Activated T-cell treated with anti-CD3 and anti-CD28 coated beads, Interleukin-2, amount 50 U/mL, for 72 hours (primary cell): ENCODE data around the gene GID8. TPM values are rescaled to one million over a fixed set of nuclear protein-coding genes. Genes with fewer than 3 reads are reported as not detected.

Experiments used
- ATAC-seq, 2 donors: fragments of 150-1000 bp; cut with Tn5 transposase; replicated peaks in 1 of 2; 2 replicates each; pipeline ENCODE4 v1.10.0; 2021; ENCODE audit warnings: moderate library complexity in 2 of 2, mild to moderate bottlenecking in 1 of 2
- DNase-seq, 2 donors: peaks; one replicate each; pipeline ENCODE4 v3.0.0; 2021 to 2022; ENCODE audit warnings: mixed read lengths in 1 of 2
- H3K27ac Mint-ChIP-seq: one replicate; pipeline ENCODE4 v1.8.0; 2022; ENCODE audit warnings: mild to moderate bottlenecking, moderate library complexity, mixed read lengths
- H3K27me3 Mint-ChIP-seq: one replicate; pipeline ENCODE4 v1.8.0; 2022; ENCODE audit warnings: low read depth, mixed read lengths
- H3K36me3 Mint-ChIP-seq, 2 donors: one replicate each; pipeline ENCODE4 v1.8.0; 2022; ENCODE audit warnings: mixed read lengths in 2 of 2, mild to moderate bottlenecking in 1 of 2; ENCODE audit not compliant: insufficient read depth in 2 of 2
- H3K4me1 Mint-ChIP-seq: one replicate; pipeline ENCODE4 v1.8.0; 2022; ENCODE audit warnings: low read depth, mixed read lengths
- H3K4me3 Mint-ChIP-seq, 2 donors: one replicate each; pipeline ENCODE4 v1.8.0; 2022; ENCODE audit warnings: mild to moderate bottlenecking in 2 of 2, mixed read lengths in 2 of 2, moderate library complexity in 2 of 2
- H3K9me3 Mint-ChIP-seq, 2 donors: one replicate each; pipeline ENCODE4 v1.8.0; 2022; ENCODE audit warnings: mixed read lengths in 2 of 2
- total RNA-seq, 2 donors: library from RNA; stranded (reverse); gene quantifications; one replicate each; pipeline ENCODE4 v1.2.3, GENCODE V29; 2022

Gene GID8
- total RNA-seq, 2 donors from 2014 or later, result 36.0 to 47.2 TPM

- no peak overlapping the region for H3K4me3 Mint-ChIP-seq
- DNase-seq (no peak), ATAC-seq (no peak)
- peaks cover 31% of the 10 kb centered on the region for H3K27me3 Mint-ChIP-seq
- no peaks in the 10 kb centered on the region for H3K9me3 Mint-ChIP-seq
- peaks cover 11% of the 10 kb centered on the region for H3K4me1 Mint-ChIP-seq
- no peaks in the 10 kb centered on the region for H3K36me3 Mint-ChIP-seq
- H3K27ac Mint-ChIP-seq, result no peak overlapping the region
These were observed 32.6 kb downstream of the GID8 start for GRCh38 chr20:62970307-62971210.

DNA sequence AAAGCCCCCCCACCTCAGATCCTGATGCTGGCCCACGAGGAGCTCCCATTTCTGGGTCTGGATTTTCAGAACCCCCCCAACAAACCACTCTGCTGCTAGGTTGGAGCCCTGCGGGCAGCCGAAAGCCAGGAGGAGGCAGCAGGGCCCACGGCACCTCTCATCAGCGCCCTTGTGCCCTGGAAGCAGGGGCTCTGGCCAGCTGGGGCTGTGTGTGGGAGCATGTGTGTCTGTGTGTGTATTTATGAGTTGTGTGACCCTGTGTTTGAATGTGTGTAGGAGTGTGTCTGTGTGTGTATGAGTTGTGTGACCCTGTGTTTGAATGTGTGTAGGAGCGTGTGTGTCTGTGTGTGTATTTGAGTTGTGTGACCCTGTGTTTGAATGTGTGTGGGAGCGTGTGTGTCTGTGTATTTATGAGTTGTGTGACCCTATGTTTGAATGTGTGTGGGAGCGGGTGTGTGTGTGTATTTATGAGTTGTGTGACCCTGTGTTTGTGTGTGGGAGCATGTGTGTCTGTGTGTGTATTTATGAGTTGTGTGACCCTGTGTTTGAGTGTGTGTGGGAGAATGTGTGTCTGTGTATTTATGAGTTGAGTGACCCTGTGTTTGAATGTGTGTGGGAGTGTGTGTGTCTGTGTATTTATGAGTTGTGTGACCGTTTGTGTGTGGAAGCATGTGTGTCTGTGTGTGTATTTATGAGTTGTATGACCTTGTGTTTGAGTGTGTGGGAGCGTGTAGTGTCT lies 33.4 kb downstream of the GID8 start:
- H3K36me3 Mint-ChIP-seq, result no peaks in the 10 kb centered on the region
- no peak for ATAC-seq
- no peaks in the 10 kb centered on the region for H3K9me3 Mint-ChIP-seq
- H3K27me3 Mint-ChIP-seq, result peaks cover 31% of the 10 kb centered on the region
- H3K4me3 Mint-ChIP-seq, result no peak overlapping the region
- H3K27ac Mint-ChIP-seq, result no peak overlapping the region
- DNase-seq, result no peak
- H3K4me1 Mint-ChIP-seq, result peaks cover 11% of the 10 kb centered on the region

GRCh38 chr20:62971950-62972844 lies 34.2 kb downstream of the GID8 start:
- H3K4me1 Mint-ChIP-seq, result peaks cover 11% of the 10 kb centered on the region
- peak; percentile 94 to 97 for ATAC-seq
- H3K4me3 Mint-ChIP-seq, result peak overlapping the region; percentile 52 to 78
- H3K27ac Mint-ChIP-seq, result no peak overlapping the region
- no peaks in the 10 kb centered on the region for H3K9me3 Mint-ChIP-seq
- peaks cover 31% of the 10 kb centered on the region for H3K27me3 Mint-ChIP-seq
- no peaks in the 10 kb centered on the region for H3K36me3 Mint-ChIP-seq
- DNase-seq, result peak; percentile 89 to 90

DNA sequence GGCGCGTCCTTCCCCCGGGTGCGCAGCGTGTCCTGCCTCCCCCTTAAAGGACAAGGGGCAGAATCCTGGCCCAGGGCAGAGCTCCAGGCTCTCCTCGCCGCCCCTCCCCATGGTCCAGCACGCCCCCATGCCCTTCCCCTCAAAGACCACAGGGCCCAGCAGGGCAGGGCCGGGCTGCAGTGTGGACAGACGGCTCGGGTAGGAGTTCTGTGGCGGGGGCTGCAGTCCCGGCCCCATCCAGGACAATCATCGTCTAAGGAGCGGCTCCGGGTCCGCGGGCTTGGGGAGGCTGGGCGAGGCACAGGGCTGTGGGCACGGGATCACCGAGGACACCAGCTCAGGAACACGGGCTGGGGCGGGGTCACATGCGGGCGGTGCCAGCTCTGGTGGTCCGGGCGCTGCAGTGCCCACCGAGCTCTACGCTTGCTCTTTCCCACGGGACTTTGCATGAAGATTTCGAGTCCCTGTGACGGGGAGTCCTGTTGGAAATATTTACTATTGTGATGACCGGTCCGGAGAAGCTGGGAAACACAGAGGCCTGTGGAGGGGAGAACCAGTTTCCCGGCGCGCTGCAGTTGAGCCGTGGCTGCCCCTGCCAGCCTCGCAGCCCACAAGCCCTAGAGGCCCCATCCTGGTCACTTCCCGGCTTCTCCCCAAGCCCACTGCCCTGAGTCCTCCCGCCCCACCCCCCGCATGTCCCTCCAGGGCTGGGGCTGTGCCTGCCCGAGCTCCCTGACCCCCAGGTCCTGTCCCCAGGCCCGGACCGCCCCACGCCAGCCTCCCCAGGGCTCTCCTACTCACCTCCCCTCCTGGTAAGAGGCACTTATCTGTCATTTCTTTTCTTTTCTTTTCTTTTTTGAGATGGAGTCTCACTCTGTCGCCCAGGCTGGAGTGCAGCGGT lies 35.1 kb downstream of the GID8 start:
- Mint-ChIP-seq H3K27ac (no peak overlapping the region), H3K4me1 (peaks cover 20% of the 10 kb centered on the region), H3K9me3 (no peaks in the 10 kb centered on the region), H3K36me3 (no peaks in the 10 kb centered on the region), H3K4me3 (peak overlapping the region; percentile 52 to 78), H3K27me3 (peaks cover 31% of the 10 kb centered on the region)
- ATAC-seq (no peak), DNase-seq (no peak)

DNA sequence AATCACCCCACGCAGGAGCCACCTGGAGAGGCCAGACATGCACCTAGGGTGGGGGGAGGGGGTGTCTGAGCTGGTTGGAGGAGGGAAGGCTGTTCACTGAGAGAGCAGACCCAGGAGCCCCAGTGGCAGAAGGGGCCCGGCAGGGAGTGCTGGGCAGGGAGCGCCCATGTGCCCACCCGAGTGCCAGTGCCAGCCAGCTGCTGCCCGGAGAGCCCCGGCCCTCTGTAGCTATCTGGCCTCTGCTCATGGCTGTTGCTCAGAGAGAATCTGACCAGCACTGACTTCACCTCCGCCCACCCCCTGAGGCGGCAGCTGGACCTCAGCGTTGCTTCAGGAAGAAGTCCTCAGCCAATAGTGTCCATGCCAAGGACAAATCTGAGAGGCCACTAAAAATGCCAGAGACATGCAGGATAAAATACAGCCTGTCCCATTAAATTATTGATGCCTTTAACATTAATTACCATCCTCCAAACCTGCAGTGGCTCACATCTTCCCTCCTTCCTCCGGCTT lies 37.4 kb downstream of the GID8 start:
- H3K27me3 Mint-ChIP-seq, result peaks cover 43% of the 10 kb centered on the region
- H3K9me3 Mint-ChIP-seq, result no peaks in the 10 kb centered on the region
- H3K4me3 Mint-ChIP-seq, result no peak overlapping the region

GRCh38 chr20:62975812-62976508 lies 38.0 kb downstream of the GID8 start:
- H3K4me1 Mint-ChIP-seq, result peaks cover 34% of the 10 kb centered on the region
- ATAC-seq (no peak), DNase-seq (no peak)
- H3K27me3 Mint-ChIP-seq, result peaks cover 47% of the 10 kb centered on the region
- H3K9me3 Mint-ChIP-seq, result no peaks in the 10 kb centered on the region
- peak overlapping the region in 1 of 2 donors; percentile 20 for H3K4me3 Mint-ChIP-seq
- no peak overlapping the region for H3K27ac Mint-ChIP-seq
- no peaks in the 10 kb centered on the region for H3K36me3 Mint-ChIP-seq

More for the DNA sequence above, 37.4 kb downstream of the GID8 start:
- DNase-seq (no peak), ATAC-seq (no peak)
- H3K4me1 Mint-ChIP-seq, result peaks cover 34% of the 10 kb centered on the region
- no peaks in the 10 kb centered on the region for H3K36me3 Mint-ChIP-seq
- H3K27ac Mint-ChIP-seq, result no peak overlapping the region

GRCh38 chr20:62976886-62977285 lies 38.9 kb downstream of the GID8 start:
- Mint-ChIP-seq H3K27me3 (peaks cover 44% of the 10 kb centered on the region), H3K36me3 (no peaks in the 10 kb centered on the region), H3K9me3 (no peaks in the 10 kb centered on the region), H3K4me1 (peaks cover 37% of the 10 kb centered on the region), H3K4me3 (no peak overlapping the region), H3K27ac (no peak overlapping the region)
- DNase-seq (no peak), ATAC-seq (no peak)

GRCh38 chr20:62977613-62978560 lies 39.9 kb downstream of the GID8 start:
- H3K4me1 Mint-ChIP-seq, result peaks cover 29% of the 10 kb centered on the region
- no peak overlapping the region for H3K27ac Mint-ChIP-seq
- no peaks in the 10 kb centered on the region for H3K36me3 Mint-ChIP-seq
- DNase-seq, result peak; percentile 82 to 88
- H3K27me3 Mint-ChIP-seq, result peaks cover 36% of the 10 kb centered on the region
- peak; percentile 87 for ATAC-seq
- no peaks in the 10 kb centered on the region for H3K9me3 Mint-ChIP-seq
- H3K4me3 Mint-ChIP-seq, result peak overlapping the region; percentile 63 to 64

DNA sequence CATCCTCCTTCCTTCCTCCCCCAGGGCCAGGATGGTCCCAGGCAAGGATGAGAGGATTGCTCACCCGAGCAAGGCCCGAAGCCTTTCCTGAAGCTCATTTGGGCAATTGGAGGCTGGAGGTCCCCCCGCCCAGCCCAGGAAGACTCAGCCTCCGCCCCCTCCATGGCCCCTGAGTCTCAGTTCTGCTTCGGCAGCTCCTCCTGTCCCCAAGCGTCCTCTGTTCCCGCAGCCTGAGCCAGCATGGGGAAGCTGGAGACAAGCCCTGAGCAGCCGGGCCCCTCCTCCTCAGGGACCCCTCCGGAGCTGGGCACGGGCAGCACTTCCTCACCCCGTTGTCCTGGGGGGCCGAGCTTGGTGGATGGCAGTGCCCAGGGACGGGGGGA lies 40.6 kb downstream of the GID8 start:
- peaks cover 29% of the 10 kb centered on the region for H3K4me1 Mint-ChIP-seq
- no peaks in the 10 kb centered on the region for H3K36me3 Mint-ChIP-seq
- no peak overlapping the region for H3K4me3 Mint-ChIP-seq
- peaks cover 35% of the 10 kb centered on the region for H3K27me3 Mint-ChIP-seq
- DNase-seq, result no peak
- ATAC-seq, result no peak
- H3K27ac Mint-ChIP-seq, result no peak overlapping the region
- no peaks in the 10 kb centered on the region for H3K9me3 Mint-ChIP-seq

GRCh38 chr20:62979310-62979709 lies 41.4 kb downstream of the GID8 start:
- Mint-ChIP-seq H3K4me1 (peaks cover 29% of the 10 kb centered on the region), H3K27ac (no peak overlapping the region), H3K4me3 (no peak overlapping the region), H3K27me3 (peaks cover 27% of the 10 kb centered on the region), H3K36me3 (no peaks in the 10 kb centered on the region), H3K9me3 (no peaks in the 10 kb centered on the region)
- DNase-seq (no peak), ATAC-seq (no peak)
